Measurements from ENCODE around the gene PPT2.
"Not testable (repeated sequence)": the region's sequence is repeated elsewhere in the genome, so short reads cannot be mapped to it uniquely, and the experiment has no call there.

PPT2 gene

GRCh38 chr6:32127717-32128592 is 26.0 kb upstream of the PPT2 start, which contains the start of gene ATF6B:
Gene ATF6B (minus strand): TSS chr6:32128246. CDS start chr6:32128207, 39 bp downstream.
- peak; percentile 99 for DNase-seq

GRCh38 chr6:32128751-32129296 is 25.1 kb upstream of the PPT2 start:
- no peak for DNase-seq

DNA sequence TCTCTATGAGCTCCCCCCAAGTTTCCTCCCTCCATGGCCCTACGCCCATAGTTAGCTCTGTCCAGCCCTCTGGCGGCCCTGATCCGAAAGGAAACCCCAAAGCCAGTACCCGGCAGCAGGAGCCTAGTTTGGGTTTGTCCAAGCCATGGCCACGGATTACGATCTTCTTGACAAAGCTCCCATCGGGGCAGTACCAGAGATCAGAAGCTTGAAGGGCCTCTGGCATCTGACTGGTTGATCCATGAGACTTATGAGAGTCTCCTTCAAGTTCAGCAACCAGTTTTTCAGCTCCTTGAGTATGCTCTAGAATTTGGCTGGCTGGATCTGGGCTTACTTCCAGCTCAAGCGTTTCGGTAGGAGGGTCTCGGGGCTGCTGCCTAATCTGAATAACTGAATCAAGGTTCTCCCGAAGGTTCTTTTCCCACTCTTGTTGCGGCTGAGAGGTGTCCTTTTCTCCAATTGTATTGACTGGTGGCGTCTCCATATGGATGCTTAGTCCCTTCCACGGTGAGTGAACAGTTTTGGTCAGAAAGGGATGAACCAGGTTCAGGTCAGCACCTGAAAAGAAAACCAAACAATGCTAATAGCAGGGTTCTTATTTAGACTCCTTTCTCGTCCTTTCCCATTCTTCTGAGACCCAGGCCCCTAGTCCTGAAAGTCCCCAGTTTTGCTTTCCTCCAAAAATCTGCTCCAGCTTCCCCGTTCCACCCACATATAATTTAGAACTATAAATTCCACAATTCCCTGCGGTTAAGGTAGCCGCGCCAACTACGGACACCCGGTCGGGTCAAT is 24.4 kb upstream of the PPT2 start:
- no peak for DNase-seq

DNA sequence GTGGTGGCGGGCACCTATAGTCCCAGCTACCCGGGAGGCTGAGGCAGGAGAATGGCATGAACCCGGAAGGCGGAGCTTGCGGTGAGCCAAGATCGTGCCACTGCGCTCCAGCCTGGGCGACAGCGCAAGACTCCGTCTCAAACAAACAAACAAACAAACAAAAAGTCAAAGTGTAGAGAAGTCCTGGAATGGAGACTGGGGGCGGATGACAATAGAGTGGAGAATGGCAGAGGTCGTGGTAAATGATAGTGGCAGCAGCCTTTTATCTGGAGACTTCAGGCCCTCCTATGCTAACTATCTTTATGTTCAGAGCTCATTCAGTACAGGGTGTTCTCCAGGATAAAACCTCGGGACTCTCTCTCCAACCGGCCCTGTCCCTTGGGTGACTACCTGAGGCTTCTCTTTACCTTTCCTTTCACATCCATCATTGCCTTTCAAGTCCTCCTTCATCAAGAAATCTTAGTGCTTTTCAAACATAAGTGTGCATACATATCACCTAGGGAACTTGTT is 22.4 kb upstream of the PPT2 start:
- DNase-seq: no peak

DNA sequence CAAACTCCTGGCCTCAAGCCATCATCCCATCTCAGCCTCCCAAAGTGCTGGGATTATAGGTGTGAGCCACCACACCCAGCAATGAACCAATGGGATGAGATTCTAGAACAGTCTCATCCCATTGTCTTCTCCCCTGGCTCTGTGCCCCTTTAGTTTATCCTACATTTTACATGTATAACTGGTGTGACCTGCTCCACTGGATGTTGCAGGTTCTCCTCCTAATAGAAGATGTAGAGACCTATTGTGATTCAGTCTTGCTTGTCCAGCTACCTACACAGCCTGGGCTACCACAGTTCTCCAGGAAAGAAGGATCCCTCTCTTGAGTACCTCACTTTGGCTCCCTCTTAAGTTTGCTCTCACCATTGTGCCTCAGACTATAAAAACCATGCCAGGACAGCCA is 21.8 kb upstream of the PPT2 start:
- DNase-seq: no peak

GRCh38 chr6:32133786-32134185 is 20.2 kb upstream of the PPT2 start:
- no peak for DNase-seq

- DNase-seq: no peak
These were observed 16.5 kb upstream of the PPT2 start for GRCh38 chr6:32137454-32137853.

DNA sequence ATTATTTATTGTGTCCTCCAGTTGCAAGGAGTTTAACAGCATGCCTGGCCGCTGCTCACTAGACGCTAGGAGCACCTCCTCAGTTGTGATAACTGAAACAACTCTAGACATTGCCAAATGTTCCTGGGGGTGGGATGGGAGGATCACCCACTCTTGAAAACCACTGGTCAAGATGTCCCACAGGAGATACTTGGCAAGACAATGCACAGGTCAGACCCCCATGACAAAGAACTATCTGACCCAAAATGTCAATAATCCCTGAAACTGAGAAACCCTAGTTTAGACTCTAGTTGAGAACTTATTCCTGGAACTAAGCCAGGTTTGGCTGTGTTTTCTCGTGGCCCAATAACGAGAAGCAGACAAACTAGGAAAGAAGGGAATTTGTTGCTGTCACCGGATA is 14.4 kb upstream of the PPT2 start:
- DNase-seq: no peak

DNA sequence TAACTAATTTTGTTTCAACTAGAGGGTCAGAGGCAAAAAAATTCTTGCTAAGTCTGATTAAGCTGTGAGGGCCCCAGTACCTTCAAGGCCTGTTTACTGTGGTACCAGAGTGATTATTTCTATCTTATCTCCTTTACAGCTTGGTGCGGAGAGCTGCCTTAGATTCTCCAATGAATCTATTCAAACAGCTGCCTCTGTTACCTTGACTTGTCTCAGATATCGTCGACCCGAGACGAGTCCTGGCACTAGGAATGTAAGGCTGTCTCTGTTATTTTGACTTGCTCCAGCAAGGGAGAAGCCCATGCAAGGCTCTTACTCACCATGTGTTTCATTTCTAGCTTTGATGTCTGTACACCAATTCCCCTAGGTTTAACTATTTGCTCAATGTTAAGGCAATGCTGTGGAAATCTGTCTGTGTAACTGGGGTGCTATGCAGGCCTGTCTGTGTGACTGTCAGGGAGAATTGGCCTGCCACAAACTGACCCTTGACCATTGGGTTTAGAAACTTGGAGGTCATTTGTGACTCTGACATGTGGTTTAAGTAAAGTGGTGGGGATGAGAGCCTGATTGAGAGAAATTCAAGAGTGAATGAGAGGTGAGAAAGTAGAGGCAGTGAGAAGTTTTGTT is 13.4 kb upstream of the PPT2 start:
- no peak for DNase-seq

DNA sequence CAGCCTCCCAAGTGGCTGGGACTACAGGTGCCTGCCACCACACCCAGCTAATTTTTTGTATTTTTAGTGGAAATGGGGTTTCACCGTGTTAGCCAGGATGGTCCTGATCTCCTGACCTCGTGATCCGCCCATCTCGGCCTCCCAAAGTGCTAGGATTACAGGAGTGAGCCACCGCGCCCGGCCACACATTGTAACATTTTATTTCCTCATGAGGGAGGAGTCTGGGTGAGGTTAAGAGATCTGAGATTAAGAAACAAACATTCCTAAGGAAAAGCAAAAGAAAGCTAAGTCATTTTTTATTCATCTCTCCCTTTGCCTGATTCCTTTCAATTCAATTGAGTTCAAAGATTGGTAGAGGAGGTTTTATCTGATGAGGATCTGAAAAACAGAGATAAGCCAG is 9.7 kb upstream of the PPT2 start:
- not testable (repeated sequence) for DNase-seq

DNA sequence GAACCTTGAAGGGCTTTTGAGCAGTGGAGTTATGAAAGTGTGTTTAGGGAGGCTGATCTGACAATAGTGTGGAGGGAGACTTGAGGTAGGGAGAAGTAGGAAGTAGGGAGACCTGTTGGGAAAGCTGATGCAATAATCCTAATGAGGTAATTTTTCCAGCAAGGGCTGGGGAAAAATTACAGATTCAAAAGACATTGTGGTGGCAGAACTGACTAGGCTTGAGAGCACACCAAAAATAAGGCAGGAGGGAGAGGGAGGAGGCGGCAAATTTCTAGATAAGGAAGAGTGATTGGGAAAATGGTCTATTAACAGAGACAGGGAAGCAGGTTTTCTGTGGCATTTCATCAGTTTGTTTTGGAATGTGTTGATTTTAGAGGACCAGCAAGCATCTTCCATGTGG is 7.7 kb upstream of the PPT2 start:
- DNase-seq: no peak

GRCh38 chr6:32146687-32147086 is 7.3 kb upstream of the PPT2 start:
- no peak for DNase-seq

GRCh38 chr6:32147401-32148132 is 6.4 kb upstream of the PPT2 start:
- DNase-seq: peak; percentile 14

DNA sequence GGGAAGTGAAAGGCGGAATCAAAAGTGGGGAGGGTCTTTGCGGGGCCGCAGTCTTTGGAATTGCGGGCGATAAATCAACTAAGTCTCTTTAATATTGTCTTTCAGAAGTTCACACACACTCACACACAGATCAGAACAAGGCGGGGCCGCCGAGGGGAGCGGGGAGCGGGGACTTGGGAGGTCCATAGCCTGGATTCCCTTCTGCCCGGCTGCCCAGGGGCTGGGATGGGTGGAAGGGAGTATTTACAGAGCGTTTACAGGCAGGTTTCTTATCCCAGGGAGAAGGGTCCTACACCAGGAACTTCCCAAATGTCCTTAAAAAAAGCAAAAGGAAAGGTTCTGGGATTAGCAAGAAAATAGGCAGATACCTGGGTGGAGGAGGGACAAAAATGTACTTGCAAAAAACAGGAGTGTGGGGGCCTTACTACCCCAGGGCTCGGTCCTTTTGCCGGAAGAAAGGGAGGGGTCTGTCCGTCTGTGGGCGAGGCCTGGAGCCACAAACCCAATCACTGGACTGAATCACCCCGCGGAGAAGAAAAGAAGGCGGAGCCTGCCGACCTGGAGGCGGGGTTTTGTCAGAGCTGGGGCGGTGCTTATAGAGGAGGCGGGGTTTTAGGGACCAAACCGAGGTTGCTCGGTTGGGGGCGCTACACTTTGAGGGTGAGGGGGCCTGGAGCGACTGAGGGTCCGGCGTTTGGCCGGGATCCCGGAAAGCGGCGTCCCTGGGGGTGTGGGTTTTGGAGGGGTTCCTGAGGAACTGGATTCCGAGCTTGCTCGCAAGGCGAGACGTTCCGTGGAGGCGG is 5.5 kb upstream of the PPT2 start:
- peak; percentile 80 for DNase-seq

- no peak for DNase-seq
These were observed 4.7 kb upstream of the PPT2 start for GRCh38 chr6:32149092-32149755.

DNA sequence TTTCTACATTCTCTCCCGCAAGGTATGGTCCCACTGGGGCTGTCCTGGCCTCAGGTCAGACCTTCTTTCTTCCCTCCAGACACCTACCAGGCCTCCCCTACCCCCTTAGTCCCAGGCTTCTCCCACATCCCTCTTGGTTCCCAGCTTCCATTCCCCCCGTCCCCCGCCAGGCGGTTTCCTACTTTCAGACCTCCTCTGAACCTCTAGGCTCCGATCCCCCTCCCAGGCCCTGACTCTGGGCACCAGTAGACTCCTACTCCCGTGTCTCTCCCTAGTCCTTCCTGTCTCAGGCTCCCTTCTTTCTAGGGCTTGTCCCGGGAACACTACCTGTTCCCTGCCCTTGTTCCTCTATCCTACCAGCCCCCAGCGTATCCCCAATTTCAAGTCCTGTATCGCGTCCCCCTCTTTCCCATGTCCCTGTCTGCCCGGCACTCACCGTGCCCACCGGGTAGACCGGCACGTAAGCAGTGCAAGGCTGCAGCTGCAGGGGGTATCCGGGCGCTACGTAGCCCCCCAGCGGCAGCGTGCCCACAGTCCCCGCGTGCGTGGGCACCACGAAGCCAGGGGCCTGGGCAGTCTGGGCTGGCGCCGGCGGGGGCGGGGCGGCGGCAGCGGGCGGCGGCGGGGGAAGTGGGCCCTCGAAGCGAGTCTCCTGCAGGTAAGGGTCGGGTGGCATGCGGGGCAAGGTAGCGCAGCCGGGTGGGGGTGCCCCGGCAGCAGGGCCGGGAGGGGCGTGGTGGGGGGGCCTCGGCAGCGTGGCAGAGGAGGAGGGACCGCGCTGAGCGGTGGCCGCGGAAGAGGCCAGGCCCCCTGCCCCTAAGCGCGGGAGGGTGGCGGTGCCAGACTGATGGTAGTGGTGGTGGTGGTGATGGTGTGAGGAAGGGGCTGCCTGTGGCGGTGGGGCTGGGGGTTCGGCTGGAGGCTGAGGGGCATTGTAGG is 3.7 kb upstream of the PPT2 start:
- DNase-seq: no peak

DNA sequence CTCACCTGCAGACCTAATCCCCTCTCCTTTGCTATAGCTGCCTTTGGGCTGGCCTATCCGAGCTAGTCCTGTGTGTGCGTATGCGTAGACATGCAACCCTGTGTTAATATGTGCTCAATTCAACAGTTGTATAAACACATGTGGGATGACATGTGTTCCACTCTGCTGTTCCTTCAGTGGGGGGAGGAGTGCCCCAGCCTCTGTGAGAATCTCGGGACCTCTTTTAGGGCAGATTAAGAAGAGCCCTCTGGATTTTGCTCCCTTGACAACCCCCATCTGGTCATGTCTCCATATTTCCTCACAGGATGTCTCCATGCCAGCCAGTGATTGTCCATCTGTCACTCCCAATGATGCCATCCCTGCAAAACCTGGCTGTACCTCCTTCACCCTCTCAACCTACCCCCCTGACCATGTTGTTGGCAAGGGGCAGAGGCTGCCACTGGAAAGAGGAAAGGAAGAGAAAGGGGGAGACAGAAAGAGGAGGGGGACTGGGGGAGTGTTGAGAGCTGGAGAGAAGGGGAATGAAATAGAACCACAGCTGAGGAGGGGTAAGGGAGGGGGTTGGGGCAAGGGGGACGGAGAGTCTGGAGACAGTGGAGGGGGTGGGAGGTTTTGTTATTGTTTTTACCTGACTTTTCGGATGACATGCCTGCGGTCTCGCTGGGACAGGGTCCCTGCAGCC is 2.6 kb upstream of the PPT2 start:
- DNase-seq: no peak

- DNase-seq: no peak
These were observed 1.8 kb upstream of the PPT2 start, which contains the start of gene PRRT1 for GRCh38 chr6:32151863-32152768. Gene PRRT1 (minus strand): TSS chr6:32151939. CDS start chr6:32151827, 112 bp downstream.
